GM12878 (cell line): ENCODE data around the gene DMRT2. TPM values are rescaled to one million over a fixed set of nuclear protein-coding genes. Genes with fewer than 3 reads are reported as not detected.

Experiments
- ATAC-seq: fragments of 200-7000 bp; cut with Tn5 transposase; 3 replicates; pipeline ENCODE4 v1.9.1; 2020; ENCODE audit warnings: mild to moderate bottlenecking, moderate library complexity
- BruUV-seq: library from RNA; stranded (reverse); fragments of 400-500 nt; replicated peaks from 2 replicates; lab custom pipeline; 2021; lab: Mats Ljungman, UMichigan
- CTCF ChIA-PET: fragments of 300-600 bp; sonication (Branson Sonifier 250); formaldehyde crosslinking; extraction: SDS; loops from one replicate; lab custom pipeline; 2021; ENCODE audit warnings: inconsistent platforms; lab: Yijun Ruan, JAX
- POLR2A ChIA-PET: fragments of 350-600 bp; formaldehyde crosslinking; extraction: SDS; loops from one replicate; lab custom pipeline; 2021; ENCODE audit warnings: inconsistent platforms; lab: Charles Lee
- RAD21 ChIA-PET: fragments of 300-600 bp; sonication (Branson Sonifier 250); formaldehyde crosslinking; loops from one replicate; lab custom pipeline; 2023; ENCODE audit warnings: antibody characterized with exemption; ENCODE audit not compliant: unreplicated experiment; lab: Charles Lee
- SMC1A ChIA-PET: fragments of 300-600 bp; sonication (Branson Sonifier 250); formaldehyde crosslinking; loops from one replicate; lab custom pipeline; 2023; ENCODE audit not compliant: unreplicated experiment, uncharacterized antibody; lab: Charles Lee
- DNase-seq: peaks from one replicate; pipeline ENCODE4 v3.0.0-alpha.2; 2011; ENCODE audit warnings: low read depth, low spot score
- FAIRE-seq: peaks from 3 replicates; lab custom pipeline; 2011; peaks lifted over from hg19 to GRCh38; lab: Jason Lieb, UNC
- H2AFZ ChIP-seq: 2 replicates; pipeline ENCODE4 v1.6.0; 2011; ENCODE audit warnings: low read depth, low read length, control low read depth; ENCODE audit not compliant: control insufficient read depth
- H3K27ac ChIP-seq: 2 replicates; pipeline ENCODE4 v1.5.1; 2011; ENCODE audit warnings: control low read depth; ENCODE audit not compliant: control insufficient read depth, insufficient read depth
- H3K27me3 ChIP-seq, 2 experiments: replicated peaks in 1 of 2; 2 replicates each; pipeline versions ENCODE4 v1.6.0 to v1.6.1; 2011; ENCODE audit warnings: low read length in 1 of 2; ENCODE audit not compliant: control insufficient read depth in 2 of 2, insufficient read depth in 2 of 2
- H3K36me3 ChIP-seq, 2 experiments: 2 replicates each; pipeline ENCODE4 v1.5.1; 2011; ENCODE audit warnings: low read length in 1 of 2; ENCODE audit not compliant: control insufficient read depth in 2 of 2, insufficient read depth in 2 of 2
- H3K4me1 ChIP-seq: 2 replicates; pipeline ENCODE4 v1.6.1; 2011; ENCODE audit warnings: mild to moderate bottlenecking, low read length, moderate library complexity, mixed read lengths; ENCODE audit not compliant: control insufficient read depth, insufficient read depth
- H3K4me2 ChIP-seq: 2 replicates; pipeline ENCODE4 v1.6.0; 2011; ENCODE audit warnings: control low read depth; ENCODE audit not compliant: control insufficient read depth, insufficient read depth
- H3K4me3 ChIP-seq: fragments of 200-600 bp; sonication (generic); 2 replicates; pipeline ENCODE4 v1.5.1; 2016
- H3K79me2 ChIP-seq: 2 replicates; pipeline ENCODE4 v1.6.0; 2011; ENCODE audit warnings: low read length; ENCODE audit not compliant: control insufficient read depth, insufficient read depth
- H3K9ac ChIP-seq: 2 replicates; pipeline ENCODE4 v1.8.0; 2011; ENCODE audit warnings: low read length, control low read depth, mixed read lengths; ENCODE audit not compliant: control insufficient read depth, insufficient read depth
- H3K9me3 ChIP-seq: replicated peaks from 3 replicates; pipeline ENCODE4 v1.5.1; 2011; ENCODE audit warnings: mild to moderate bottlenecking, low read length; ENCODE audit not compliant: control insufficient read depth, insufficient read depth
- H4K20me1 ChIP-seq: 2 replicates; pipeline ENCODE4 v1.6.0; 2011; ENCODE audit not compliant: control insufficient read depth, insufficient read depth
- GATAD2B ChIP-seq: fragments of 450-650 bp; conservative IDR thresholded peaks from 2 replicates; pipeline ENCODE4 v1.6.1; 2017; ENCODE audit warnings: low read depth, mild to moderate bottlenecking, moderate library complexity
- HDAC2 ChIP-seq: fragments of 200-600 bp; sonication (generic); IDR thresholded peaks from 2 replicates; pipeline ENCODE4 v1.6.1; 2017
- LARP7 ChIP-seq: fragments of 450-650 bp; IDR thresholded peaks from 2 replicates; pipeline ENCODE4 v1.6.1; 2017; ENCODE audit warnings: mild to moderate bottlenecking
- MTA2 ChIP-seq: fragments of 450-650 bp; IDR thresholded peaks from 2 replicates; pipeline ENCODE4 v1.6.1; 2016; ENCODE audit warnings: low read depth, mild to moderate bottlenecking, moderate library complexity
- NFXL1 ChIP-seq: fragments of 450-650 bp; IDR thresholded peaks from 2 replicates; pipeline ENCODE4 v1.6.1; 2017; ENCODE audit warnings: antibody characterized with exemption, mild to moderate bottlenecking, borderline replicate concordance
- SIX5 ChIP-seq: IDR thresholded peaks from 2 replicates; pipeline ENCODE4 v1.6.1; 2011; ENCODE audit warnings: mild to moderate bottlenecking, low read depth, low read length, moderate library complexity; ENCODE audit not compliant: severe bottlenecking
- ZNF384 ChIP-seq: IDR thresholded peaks from 2 replicates; pipeline ENCODE4 v1.6.1; 2012; ENCODE audit warnings: low read depth, mild to moderate bottlenecking, low read length, improper control_type of control experiment, borderline replicate concordance
- WGBS: methylation state at CpG from one replicate; pipeline ENCODE4 v1.1.6; 2016; ENCODE audit warnings: low lambda C conversion rate; ENCODE audit not compliant: insufficient replicate concordance, insufficient coverage; ENCODE audit errors: missing lambda C conversion rate; 5-methylcytosine and 5-hydroxymethylcytosine counted together
- in situ Hi-C: fragments of 300-500 bp; cut with MboI; formaldehyde crosslinking; loops from 9 replicates; pipeline ENCODE4 v1.14.3; 2018; ENCODE audit warnings: mixed read lengths
- intact Hi-C: fragments of 100-400 bp; cut with micrococcal nuclease; formaldehyde crosslinking; loops from one replicate; pipeline ENCODE4 v1.14.2; 2022; ENCODE audit not compliant: unreplicated experiment
- polyA plus RNA-seq, 11 experiments: library from polyadenylated mRNA; depleted of rRNA in 4 of 11; unstranded in 6 of 11; stranded (reverse) in 5 of 11; fragments of >200 nt; fragmentation: Nextera tagmentation in 4 of 11; fragmentation: Illumina TruSeq in 1 of 11; extraction: Ambion mirVana in 4 of 11; extraction: Trizol in 1 of 11; gene quantifications; 1 replicate in 1 of 11; 2 replicates in 10 of 11; pipeline versions ENCODE4 v1.2.1 to v1.2.3, GENCODE V29; 2011 to 2016; ENCODE audit warnings: inconsistent platforms in 2 of 11, missing spikeins in 2 of 11, low read depth in 1 of 11
- total RNA-seq, 4 experiments: library from RNA; depleted of rRNA in 3 of 4; stranded (reverse); fragments of >200 nt in 3 of 4; fragmentation: Illumina TruSeq in 1 of 4; extraction: Trizol in 1 of 4; gene quantifications; 2 replicates each; pipeline versions ENCODE4 v1.2.1 to v1.2.3, GENCODE V29; 2013 to 2021
- TF ChIP-seq, protein P1 (sequence below): fragments of 450-650 bp; IDR thresholded peaks from 2 replicates; pipeline ENCODE4 v1.6.1; 2016; ENCODE audit warnings: mild to moderate bottlenecking
- TF ChIP-seq, protein P2 (sequence below): fragments of 450-650 bp; IDR thresholded peaks from 2 replicates; pipeline ENCODE4 v1.6.1; 2017; ENCODE audit warnings: antibody characterized with exemption, mild to moderate bottlenecking, moderate library complexity
- TF ChIP-seq, protein P3 (sequence below): IDR thresholded peaks from 2 replicates; pipeline ENCODE4 v1.6.1; 2012; ENCODE audit warnings: mild to moderate bottlenecking, low read depth, low read length

The DMRT2 gene
- total and polyA plus RNA-seq, 10 of the 15 experiments (the other 5 are each of a cell fraction or from before 2014, with no cell fraction given), result 0.08 to 50.2 (median 0.69) TPM

DNA sequence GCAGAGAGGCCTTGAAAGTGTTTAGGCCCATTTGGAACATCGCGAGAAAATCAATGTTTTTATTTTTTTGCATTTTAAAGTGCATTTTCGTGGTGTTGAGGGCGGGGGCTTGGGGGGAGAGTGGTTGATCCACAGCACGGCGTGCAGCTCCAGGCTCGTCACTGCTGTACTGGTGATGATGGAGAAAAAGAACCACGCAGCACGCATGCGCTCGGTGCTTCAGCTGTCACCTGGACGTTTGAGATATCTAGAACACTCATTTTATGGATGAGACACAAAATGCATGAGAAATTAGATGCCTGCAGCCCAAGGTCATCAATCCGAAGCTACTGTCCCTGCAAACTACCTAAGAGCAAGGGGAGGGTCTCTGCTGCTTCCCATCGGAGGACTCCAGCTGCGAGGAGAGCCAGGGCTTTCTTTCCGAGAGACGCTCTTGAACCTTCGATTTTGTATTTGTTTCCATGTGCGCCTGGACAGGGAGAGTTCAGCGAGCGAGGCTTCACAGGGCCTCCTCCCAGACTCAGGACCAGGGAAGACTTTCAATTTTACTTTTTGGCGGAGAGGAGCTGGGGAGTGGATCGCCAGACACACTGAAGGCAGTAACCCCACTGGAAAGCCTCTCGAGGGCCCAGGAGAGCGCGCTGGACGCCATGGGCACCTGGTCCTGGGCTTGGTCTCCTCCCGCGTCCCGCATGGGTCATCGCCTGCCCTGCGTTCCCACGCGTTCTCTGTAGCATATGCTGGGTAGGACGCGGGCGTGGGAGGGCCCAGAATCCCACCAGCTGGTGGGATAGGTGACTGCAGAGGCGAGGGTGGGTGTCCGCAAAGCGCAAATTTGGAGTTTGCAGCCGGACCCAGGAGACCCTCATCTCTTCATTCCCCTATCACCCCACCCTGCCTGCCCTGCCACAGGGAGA, 2.5 kb downstream of the DMRT2 start (continued):
- TF ChIP-seq NFXL1 (no peak), HDAC2 (no peak), SIX5 (no peak)
- TF ChIP-seq, protein P1, sequence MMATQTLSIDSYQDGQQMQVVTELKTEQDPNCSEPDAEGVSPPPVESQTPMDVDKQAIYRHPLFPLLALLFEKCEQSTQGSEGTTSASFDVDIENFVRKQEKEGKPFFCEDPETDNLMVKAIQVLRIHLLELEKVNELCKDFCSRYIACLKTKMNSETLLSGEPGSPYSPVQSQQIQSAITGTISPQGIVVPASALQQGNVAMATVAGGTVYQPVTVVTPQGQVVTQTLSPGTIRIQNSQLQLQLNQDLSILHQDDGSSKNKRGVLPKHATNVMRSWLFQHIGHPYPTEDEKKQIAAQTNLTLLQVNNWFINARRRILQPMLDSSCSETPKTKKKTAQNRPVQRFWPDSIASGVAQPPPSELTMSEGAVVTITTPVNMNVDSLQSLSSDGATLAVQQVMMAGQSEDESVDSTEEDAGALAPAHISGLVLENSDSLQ, result 0 out of 2 replicates have a peak, but pooled peaks have one; percentile 12

DNA sequence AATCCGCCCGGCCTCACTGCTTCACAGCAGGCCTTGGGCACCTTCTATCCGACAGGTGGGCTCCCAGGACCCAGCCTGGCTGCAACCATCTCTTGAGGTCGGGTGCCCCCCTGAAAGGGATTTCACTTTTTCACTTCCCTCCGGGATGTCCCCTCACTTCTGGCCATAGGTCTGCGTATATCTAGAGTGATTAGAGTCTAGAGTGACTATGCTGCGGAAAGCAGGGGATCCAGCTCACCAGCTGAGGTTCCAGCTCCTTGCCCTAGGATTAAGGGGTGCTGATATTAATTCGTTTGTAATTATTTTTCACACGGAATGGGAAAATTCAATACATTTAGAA, 3.1 kb downstream of the DMRT2 start:
- FAIRE-seq (no peak), ATAC-seq (no peak; the same call in 2 of the 3 replicates), DNase-seq (no peak)
- Histone ChIP-seq H3K9ac (no peak overlapping the region), H3K27ac (no peak overlapping the region), H3K27me3 (peaks cover 6 to 26% of the 10 kb centered on the region in 2 experiments), H3K4me3 (no peak overlapping the region), H3K9me3 (peaks cover 3% of the 10 kb centered on the region; the same call in 2 of the 3 replicates), H3K79me2 (no peaks in the 10 kb centered on the region), H3K4me2 (no peak overlapping the region), H3K36me3 (no peaks in the 10 kb centered on the region), H4K20me1 (no peaks in the 10 kb centered on the region), H2AFZ (no peak overlapping the region), H3K4me1 (no peaks in the 10 kb centered on the region)
- in situ Hi-C loops (no loop called here), intact Hi-C loops (no loop called here)
- ChIA-PET POLR2A (interaction anchor here (0.9 to 1.8 kb wide), 4 partner anchors 9 to 45 kb away, joined by 3 to 5 read pairs (median 3); no protein-coding TSS in a partner anchor), RAD21 (interaction anchor here (0.9 to 3.4 kb wide), 6 partner anchors 34 to 217 kb away, joined by 3 to 15 read pairs (median 4); no protein-coding TSS in a partner anchor), CTCF (interaction anchor here (0.7 to 1.7 kb wide), 7 partner anchors 22 to 376 kb away, joined by 4 to 6 read pairs (median 5); no protein-coding TSS in a partner anchor), SMC1A (interaction anchor here (0.7 to 6.7 kb wide), 8 partner anchors 11 to 376 kb away, joined by 3 to 59 read pairs (median 8); no protein-coding TSS in a partner anchor)
- TF ChIP-seq, protein P2, sequence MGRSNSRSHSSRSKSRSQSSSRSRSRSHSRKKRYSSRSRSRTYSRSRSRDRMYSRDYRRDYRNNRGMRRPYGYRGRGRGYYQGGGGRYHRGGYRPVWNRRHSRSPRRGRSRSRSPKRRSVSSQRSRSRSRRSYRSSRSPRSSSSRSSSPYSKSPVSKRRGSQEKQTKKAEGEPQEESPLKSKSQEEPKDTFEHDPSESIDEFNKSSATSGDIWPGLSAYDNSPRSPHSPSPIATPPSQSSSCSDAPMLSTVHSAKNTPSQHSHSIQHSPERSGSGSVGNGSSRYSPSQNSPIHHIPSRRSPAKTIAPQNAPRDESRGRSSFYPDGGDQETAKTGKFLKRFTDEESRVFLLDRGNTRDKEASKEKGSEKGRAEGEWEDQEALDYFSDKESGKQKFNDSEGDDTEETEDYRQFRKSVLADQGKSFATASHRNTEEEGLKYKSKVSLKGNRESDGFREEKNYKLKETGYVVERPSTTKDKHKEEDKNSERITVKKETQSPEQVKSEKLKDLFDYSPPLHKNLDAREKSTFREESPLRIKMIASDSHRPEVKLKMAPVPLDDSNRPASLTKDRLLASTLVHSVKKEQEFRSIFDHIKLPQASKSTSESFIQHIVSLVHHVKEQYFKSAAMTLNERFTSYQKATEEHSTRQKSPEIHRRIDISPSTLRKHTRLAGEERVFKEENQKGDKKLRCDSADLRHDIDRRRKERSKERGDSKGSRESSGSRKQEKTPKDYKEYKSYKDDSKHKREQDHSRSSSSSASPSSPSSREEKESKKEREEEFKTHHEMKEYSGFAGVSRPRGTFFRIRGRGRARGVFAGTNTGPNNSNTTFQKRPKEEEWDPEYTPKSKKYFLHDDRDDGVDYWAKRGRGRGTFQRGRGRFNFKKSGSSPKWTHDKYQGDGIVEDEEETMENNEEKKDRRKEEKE, result no peak
- TF ChIP-seq, protein P3, sequence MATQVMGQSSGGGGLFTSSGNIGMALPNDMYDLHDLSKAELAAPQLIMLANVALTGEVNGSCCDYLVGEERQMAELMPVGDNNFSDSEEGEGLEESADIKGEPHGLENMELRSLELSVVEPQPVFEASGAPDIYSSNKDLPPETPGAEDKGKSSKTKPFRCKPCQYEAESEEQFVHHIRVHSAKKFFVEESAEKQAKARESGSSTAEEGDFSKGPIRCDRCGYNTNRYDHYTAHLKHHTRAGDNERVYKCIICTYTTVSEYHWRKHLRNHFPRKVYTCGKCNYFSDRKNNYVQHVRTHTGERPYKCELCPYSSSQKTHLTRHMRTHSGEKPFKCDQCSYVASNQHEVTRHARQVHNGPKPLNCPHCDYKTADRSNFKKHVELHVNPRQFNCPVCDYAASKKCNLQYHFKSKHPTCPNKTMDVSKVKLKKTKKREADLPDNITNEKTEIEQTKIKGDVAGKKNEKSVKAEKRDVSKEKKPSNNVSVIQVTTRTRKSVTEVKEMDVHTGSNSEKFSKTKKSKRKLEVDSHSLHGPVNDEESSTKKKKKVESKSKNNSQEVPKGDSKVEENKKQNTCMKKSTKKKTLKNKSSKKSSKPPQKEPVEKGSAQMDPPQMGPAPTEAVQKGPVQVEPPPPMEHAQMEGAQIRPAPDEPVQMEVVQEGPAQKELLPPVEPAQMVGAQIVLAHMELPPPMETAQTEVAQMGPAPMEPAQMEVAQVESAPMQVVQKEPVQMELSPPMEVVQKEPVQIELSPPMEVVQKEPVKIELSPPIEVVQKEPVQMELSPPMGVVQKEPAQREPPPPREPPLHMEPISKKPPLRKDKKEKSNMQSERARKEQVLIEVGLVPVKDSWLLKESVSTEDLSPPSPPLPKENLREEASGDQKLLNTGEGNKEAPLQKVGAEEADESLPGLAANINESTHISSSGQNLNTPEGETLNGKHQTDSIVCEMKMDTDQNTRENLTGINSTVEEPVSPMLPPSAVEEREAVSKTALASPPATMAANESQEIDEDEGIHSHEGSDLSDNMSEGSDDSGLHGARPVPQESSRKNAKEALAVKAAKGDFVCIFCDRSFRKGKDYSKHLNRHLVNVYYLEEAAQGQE, result no peak
- 0 out of 2 replicates have a peak, but pooled peaks have one; percentile 28 for TF ChIP-seq MTA2
- TF ChIP-seq LARP7, result 0 out of 2 replicates have a peak, but pooled peaks have one; percentile 1
- peak; percentile 7; the same call in 1 of the 2 replicates for TF ChIP-seq GATAD2B
- TF ChIP-seq ZNF384, result no peak
- BruUV-seq, result no TSS peak
- WGBS, result 14% methylated on average over 8 of the region's 9 CpGs
